ENCODE measurements around the gene MYH6.

The MYH6 gene

DNA sequence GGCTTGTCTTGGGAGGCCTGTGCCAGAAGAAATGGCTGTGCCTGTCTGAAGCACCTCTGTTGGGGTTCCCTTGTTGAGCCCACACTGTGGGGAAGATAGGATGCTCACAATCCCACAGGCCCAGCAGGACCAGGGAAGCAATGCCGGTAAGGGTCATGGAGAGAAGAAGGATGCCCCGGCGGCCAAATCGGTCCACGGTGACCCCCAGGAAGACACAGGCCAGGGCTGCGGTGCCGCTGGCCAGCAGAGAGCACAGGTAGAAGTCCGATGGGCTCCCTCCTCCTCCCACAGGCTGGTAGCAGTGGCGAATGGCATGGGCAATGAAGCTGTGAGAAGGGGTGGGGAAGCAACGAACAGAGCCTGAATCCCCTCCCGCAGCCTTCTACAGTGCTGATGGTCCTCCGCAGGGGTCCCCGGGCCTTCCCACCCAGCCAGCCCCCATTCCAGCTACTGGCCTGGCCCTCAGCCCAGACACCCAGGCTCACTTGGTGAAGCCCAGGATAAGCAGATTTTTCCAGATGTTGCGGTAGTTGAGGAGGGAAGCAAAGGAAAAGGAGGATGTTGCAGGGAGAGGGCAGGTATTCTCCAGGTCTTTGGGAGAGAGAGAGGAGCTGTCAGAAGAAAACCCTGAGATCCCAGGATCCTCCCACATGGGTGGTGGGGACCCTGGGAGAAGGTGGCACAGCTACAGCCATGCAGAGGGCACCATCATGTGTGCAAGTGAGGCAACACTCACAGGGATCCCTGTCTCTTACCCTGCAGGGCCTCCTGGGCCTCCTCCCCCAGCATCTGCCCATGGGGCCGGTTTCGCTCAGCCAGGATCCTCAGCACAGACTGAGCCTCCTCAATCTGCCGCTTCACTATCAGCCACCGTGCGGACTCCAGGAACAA, 60.4 kb downstream of the MYH6 start:
- Histone ChIP-seq H3K9ac (ENCODE audit: low read length) (no peak overlapping the region), H3K4me3 (ENCODE audit: low read depth in 1 of 2, low read length in 2 of 2) (no peak overlapping the region), H3K4me1 (ENCODE audit: insufficient read depth, low read length) (peaks cover 6% of the 10 kb centered on the region), H3K36me3 (ENCODE audit: insufficient read depth, low read length) (no peaks in the 10 kb centered on the region), H3K27ac (ENCODE audit: low read depth, low read length) (no peak overlapping the region), H3K27me3 (ENCODE audit: control insufficient read depth in 1 of 2, insufficient read depth in 2 of 2, low read length in 2 of 2) (no peaks in the 10 kb centered on the region), H3K9me3 (ENCODE audit: low read length) (no peaks in the 10 kb centered on the region)

DNA sequence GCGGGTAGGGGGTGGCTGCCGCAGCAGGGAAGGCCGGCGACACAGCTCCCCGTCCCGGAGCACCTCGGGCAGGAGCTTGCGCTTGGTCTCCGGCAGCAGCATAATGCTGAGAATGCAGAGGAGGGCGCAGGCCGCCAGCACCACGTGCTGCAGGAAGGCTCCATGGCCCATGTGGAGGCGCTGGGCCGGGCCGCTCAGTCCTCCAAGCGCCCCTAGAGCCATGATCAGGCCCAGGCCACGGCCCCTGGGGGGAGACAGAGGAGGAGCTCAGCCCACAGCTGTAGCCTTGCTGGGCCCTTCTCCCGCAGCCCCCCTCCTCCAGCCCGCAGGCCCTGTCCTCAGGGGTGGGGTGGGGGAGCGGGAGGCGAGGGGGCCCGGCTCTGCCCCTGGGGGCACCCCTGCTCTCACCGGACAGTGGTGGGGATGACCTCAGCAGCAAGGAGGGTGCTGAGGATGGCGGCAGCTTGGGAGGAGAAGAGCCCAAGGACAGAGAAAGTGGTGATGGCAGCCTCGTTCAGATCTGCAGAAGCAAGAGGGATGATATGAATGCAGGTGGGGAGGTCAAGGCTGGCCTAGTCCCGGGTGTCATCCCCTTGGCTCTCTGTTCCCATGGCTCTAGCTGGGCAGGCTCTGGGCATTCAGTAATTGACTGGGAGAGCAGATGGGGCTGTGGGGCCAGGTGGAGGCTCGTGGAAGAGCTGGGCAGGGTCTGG, 61.2 kb downstream of the MYH6 start:
- no peaks in the 10 kb centered on the region for H3K27me3 ChIP-seq (ENCODE audit: control insufficient read depth in 1 of 2, insufficient read depth in 2 of 2, low read length in 2 of 2)
- no peak overlapping the region for H3K4me3 ChIP-seq (ENCODE audit: low read depth in 1 of 2, low read length in 2 of 2)
- H3K9ac ChIP-seq (ENCODE audit: low read length): no peak overlapping the region
- H3K36me3 ChIP-seq (ENCODE audit: insufficient read depth, low read length): no peaks in the 10 kb centered on the region
- H3K9me3 ChIP-seq (ENCODE audit: low read length): no peaks in the 10 kb centered on the region
- H3K27ac ChIP-seq (ENCODE audit: low read depth, low read length): no peak overlapping the region
- H3K4me1 ChIP-seq (ENCODE audit: insufficient read depth, low read length): peaks cover 5% of the 10 kb centered on the region

DNA sequence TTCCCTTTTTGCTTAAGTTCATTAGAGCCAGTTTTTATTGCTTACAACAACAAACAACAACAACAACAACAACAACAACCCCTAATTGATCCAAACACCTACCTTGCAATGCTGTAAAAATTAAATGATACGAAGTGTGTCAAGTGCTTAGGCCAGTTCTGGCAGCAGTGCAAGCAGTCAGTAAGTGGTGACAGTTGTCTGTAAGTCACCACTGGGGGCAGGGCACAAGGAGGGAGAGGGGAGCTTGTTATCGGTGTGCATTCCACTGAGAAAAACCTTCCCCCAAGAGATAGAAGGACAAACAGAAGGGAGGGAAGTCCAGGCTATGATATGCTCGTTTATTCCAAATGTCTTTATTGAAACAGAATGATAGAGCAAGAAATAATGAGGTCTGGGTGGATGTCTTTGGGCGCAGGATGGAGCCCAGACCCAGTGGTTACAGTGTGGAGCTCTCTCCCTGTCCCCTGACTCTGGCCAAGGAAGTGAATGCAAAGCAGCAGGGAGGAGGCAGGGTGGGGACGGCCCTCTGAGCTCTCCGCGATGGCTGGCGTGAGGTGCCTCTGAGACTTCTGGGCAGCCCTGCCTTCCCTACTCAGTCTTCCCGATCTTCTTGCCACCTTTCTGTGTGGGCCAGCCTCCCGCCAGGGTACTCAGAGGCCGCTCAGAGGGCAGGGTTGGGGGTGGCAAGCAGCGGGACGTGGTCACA, 61.9 kb downstream of the MYH6 start:
- Histone ChIP-seq H3K36me3 (ENCODE audit: insufficient read depth, low read length) (no peaks in the 10 kb centered on the region), H3K27ac (ENCODE audit: low read depth, low read length) (no peak overlapping the region), H3K4me3 (ENCODE audit: low read depth in 1 of 2, low read length in 2 of 2) (no peak overlapping the region), H3K4me1 (ENCODE audit: insufficient read depth, low read length) (no peaks in the 10 kb centered on the region), H3K9ac (ENCODE audit: low read length) (no peak overlapping the region), H3K9me3 (ENCODE audit: low read length) (no peaks in the 10 kb centered on the region), H3K27me3 (ENCODE audit: control insufficient read depth in 1 of 2, insufficient read depth in 2 of 2, low read length in 2 of 2) (no peaks in the 10 kb centered on the region)

DNA sequence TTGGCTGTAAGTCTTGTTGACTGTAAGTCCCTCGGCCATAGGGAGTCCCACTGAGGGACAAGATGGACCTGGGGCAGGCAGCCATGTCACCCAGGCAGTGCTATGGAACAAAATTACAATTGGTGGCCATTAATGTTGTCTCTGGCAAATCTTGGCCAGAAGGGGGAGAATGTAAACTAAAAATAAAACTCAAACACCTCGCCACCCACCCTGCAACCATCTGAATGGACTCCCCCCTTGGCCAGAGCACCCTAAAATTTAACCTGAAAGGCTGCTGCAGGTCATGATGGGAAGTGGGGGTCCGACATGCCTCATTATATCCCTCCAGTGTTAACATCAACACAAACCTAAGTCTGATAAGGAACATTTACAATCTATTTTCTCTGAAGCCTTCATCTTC, 63.6 kb downstream of the MYH6 start:
- H3K36me3 ChIP-seq (ENCODE audit: insufficient read depth, low read length): no peaks in the 10 kb centered on the region
- H3K4me1 ChIP-seq (ENCODE audit: insufficient read depth, low read length): no peaks in the 10 kb centered on the region
- no peaks in the 10 kb centered on the region for H3K9me3 ChIP-seq (ENCODE audit: low read length)
- no peaks in the 10 kb centered on the region for H3K27me3 ChIP-seq (ENCODE audit: control insufficient read depth in 1 of 2, insufficient read depth in 2 of 2, low read length in 2 of 2)
- no peak overlapping the region for H3K27ac ChIP-seq (ENCODE audit: low read depth, low read length)
- H3K4me3 ChIP-seq (ENCODE audit: low read depth in 1 of 2, low read length in 2 of 2): no peak overlapping the region
- no peak overlapping the region for H3K9ac ChIP-seq (ENCODE audit: low read length)

DNA sequence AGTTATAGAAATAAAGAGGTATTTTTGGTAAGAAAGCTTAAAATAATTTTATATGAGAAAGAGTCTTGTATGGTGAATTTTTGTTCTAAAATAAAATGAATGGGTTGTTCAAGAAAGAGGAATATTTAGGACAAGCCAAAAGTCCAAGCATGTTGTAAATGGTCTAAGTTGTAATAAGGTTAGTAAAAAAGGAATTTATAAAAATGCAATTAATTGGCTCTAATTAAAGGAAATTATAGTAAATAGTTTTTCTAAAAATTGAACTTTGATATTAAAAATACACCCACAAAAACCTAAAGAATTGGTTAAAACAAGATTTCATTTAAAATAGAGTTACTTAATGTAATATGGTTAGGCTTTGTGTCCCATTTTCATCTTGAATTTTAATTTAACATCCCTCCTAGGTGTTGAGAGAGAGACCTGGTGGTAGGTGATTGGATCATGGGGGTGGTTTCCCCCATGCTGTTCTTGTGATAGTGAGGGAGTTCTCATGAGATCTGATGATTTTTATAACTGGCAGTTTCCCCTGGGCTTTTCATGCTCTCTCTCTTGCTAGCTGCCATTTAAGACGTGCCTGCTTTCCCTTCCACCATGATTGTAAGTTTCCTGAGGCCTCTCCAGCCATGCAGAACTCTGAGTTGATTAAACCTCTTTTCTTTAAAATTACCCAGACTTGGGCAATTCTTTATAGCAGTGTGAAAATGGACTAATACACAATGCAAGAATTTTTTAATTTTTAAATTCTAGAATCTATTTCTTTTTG, 68.4 kb downstream of the MYH6 start:
- Histone ChIP-seq H3K27me3 (ENCODE audit: control insufficient read depth in 1 of 2, insufficient read depth in 2 of 2, low read length in 2 of 2) (no peaks in the 10 kb centered on the region), H3K36me3 (ENCODE audit: insufficient read depth, low read length) (no peaks in the 10 kb centered on the region), H3K27ac (ENCODE audit: low read depth, low read length) (no peak overlapping the region), H3K9ac (ENCODE audit: low read length) (no peak overlapping the region), H3K9me3 (ENCODE audit: low read length) (no peaks in the 10 kb centered on the region), H3K4me1 (ENCODE audit: insufficient read depth, low read length) (no peaks in the 10 kb centered on the region), H3K4me3 (ENCODE audit: low read depth in 1 of 2, low read length in 2 of 2) (no peak overlapping the region)

DNA sequence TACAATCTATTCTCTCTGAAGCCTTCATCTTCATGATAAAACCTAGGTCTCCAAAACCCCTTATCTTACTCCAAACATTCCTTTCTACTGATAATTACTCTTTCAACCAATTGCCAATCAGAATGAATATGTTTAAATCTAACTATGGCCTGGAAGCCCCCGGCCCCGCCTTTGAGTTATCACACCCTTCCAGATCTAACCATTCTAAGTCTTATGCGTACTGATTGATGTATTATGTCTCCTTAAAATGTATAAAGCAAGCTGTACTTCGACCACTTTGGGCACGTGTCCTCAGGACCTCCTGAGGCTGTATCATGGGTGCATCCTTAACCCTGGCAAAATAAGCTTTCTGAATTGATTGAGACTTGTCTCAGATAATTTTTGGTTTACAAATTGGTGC, 72.5 kb downstream of the MYH6 start:
- Histone ChIP-seq H3K4me1 (ENCODE audit: insufficient read depth, low read length) (no peaks in the 10 kb centered on the region), H3K4me3 (ENCODE audit: low read depth in 1 of 2, low read length in 2 of 2) (no peak overlapping the region), H3K9me3 (ENCODE audit: low read length) (no peaks in the 10 kb centered on the region), H3K27ac (ENCODE audit: low read depth, low read length) (no peak overlapping the region), H3K36me3 (ENCODE audit: insufficient read depth, low read length) (no peaks in the 10 kb centered on the region), H3K27me3 (ENCODE audit: control insufficient read depth in 1 of 2, insufficient read depth in 2 of 2, low read length in 2 of 2) (no peaks in the 10 kb centered on the region), H3K9ac (ENCODE audit: low read length) (no peak overlapping the region)
